WI38 (cell line): ENCODE measurements around the gene SLC7A5.

Experiments
- H3K4me3 ChIP-seq: 2 replicates; pipeline ENCODE4 v1.5.1; 2011; ENCODE audit warnings: low read depth, mild to moderate bottlenecking, control low read depth, low read length
- CTCF ChIP-seq: IDR thresholded peaks from 2 replicates; pipeline ENCODE4 v1.5.1; 2012; ENCODE audit warnings: low read depth, mild to moderate bottlenecking, control low read depth, low read length

The SLC7A5 gene

GRCh38 chr16:87836346-87836843 lies 32.9 kb downstream of the SLC7A5 start:
- H3K4me3 ChIP-seq, result no peak overlapping the region
- no peak for TF ChIP-seq CTCF

- TF ChIP-seq CTCF, result no peak
- H3K4me3 ChIP-seq, result no peak overlapping the region
Measured at GRCh38 chr16:87835882-87836331, 33.4 kb downstream of the SLC7A5 start.

GRCh38 chr16:87834668-87835473 lies 34.4 kb downstream of the SLC7A5 start:
- TF ChIP-seq CTCF, result no peak
- no peak overlapping the region for H3K4me3 ChIP-seq

- no peak for TF ChIP-seq CTCF
Measured at GRCh38 chr16:87834005-87834667, 35.2 kb downstream of the SLC7A5 start.

GRCh38 chr16:87833548-87833947 lies 35.8 kb downstream of the SLC7A5 start:
- TF ChIP-seq CTCF, result no peak
- H3K4me3 ChIP-seq, result no peak overlapping the region

More at GRCh38 chr16:87834005-87834667, 35.2 kb downstream of the SLC7A5 start:
- no peak overlapping the region for H3K4me3 ChIP-seq

- TF ChIP-seq CTCF, result no peak
- no peak overlapping the region for H3K4me3 ChIP-seq
Measured at GRCh38 chr16:87832741-87833502, 36.4 kb downstream of the SLC7A5 start.
